A549 (cell line): ENCODE data around the gene LMOD1. TPM values are rescaled to one million over a fixed set of nuclear protein-coding genes. Genes with fewer than 3 reads are reported as not detected.

Source experiments
- ATAC-seq, 2 experiments: fragments of 200-7000 bp in 1 of 2; fragments of >200 bp in 1 of 2; cut with Nextera tagmentation in 1 of 2; cut with Tn5 transposase in 1 of 2; 3 replicates each; pipeline versions ENCODE4 v1.8.0 to v1.9.1; 2018 to 2020; ENCODE audit warnings: mild to moderate bottlenecking in 1 of 2, moderate library complexity in 1 of 2
- CTCF ChIA-PET: fragments of 300-600 bp; sonication (Branson Sonifier 250); formaldehyde crosslinking; extraction: SDS; loops from one replicate; lab custom pipeline; 2021; ENCODE audit warnings: antibody characterized with exemption, inconsistent platforms; lab: Yijun Ruan, JAX
- POLR2A ChIA-PET: fragments of 350-600 bp; formaldehyde crosslinking; extraction: SDS; loops from one replicate; lab custom pipeline; 2021; ENCODE audit warnings: antibody characterized with exemption, inconsistent platforms; lab: Yijun Ruan, JAX
- DNase-seq, 2 experiments: peaks; one replicate each; pipeline versions ENCODE4 v3.0.0 to v3.0.0-alpha.2; 2011 to 2016; ENCODE audit warnings: low read depth in 1 of 2, low spot score in 1 of 2
- FAIRE-seq: peaks from 2 replicates; lab custom pipeline; 2011; peaks lifted over from hg19 to GRCh38; lab: Jason Lieb, UNC
- H3K27ac ChIP-seq, 2 experiments: fragments of >200 bp; sonication (Bioruptor Twin); formaldehyde crosslinking; 3 replicates each; pipeline ENCODE4 v1.5.1; 2016 to 2017
- H3K4me1 ChIP-seq: fragments of >200 bp; sonication (Bioruptor Twin); formaldehyde crosslinking; 3 replicates; pipeline ENCODE4 v1.6.1; 2016
- H3K4me2 ChIP-seq: fragments of >200 bp; sonication (Bioruptor Twin); formaldehyde crosslinking; 3 replicates; pipeline ENCODE4 v1.6.1; 2016
- H3K4me3 ChIP-seq: fragments of >200 bp; sonication (Bioruptor Twin); formaldehyde crosslinking; 3 replicates; pipeline ENCODE4 v1.5.1; 2016
- H3K9me3 ChIP-seq: fragments of >200 bp; sonication (Bioruptor Twin); formaldehyde crosslinking; 3 replicates; pipeline ENCODE4 v1.6.1; 2016
- ATOH8 ChIP-seq: fragments of 250-450 bp; sonication (Bioruptor Pico); IDR thresholded peaks from 2 replicates; pipeline ENCODE4 v1.5.0; 2020; ENCODE audit warnings: low read depth, mild to moderate bottlenecking, moderate library complexity
- BHLHE40 ChIP-seq: IDR thresholded peaks from 2 replicates; pipeline ENCODE4 v1.6.1; 2012; ENCODE audit warnings: low read depth, low read length, inconsistent platforms
- CBX8 ChIP-seq: fragments of 200-600 bp; sonication (generic); IDR thresholded peaks from 2 replicates; pipeline ENCODE4 v1.6.1; 2016
- CEBPB ChIP-seq, 2 experiments: fragments of >200 bp in 1 of 2; sonication (Bioruptor Twin) in 1 of 2; formaldehyde crosslinking in 1 of 2; IDR thresholded peaks; 2 replicates each; pipeline ENCODE4 v1.6.1; 2012 to 2016
- CTCF ChIP-seq: fragments of >200 bp; sonication (Bioruptor Twin); formaldehyde crosslinking; IDR thresholded peaks from 3 replicates; pipeline ENCODE4 v1.5.1; 2016
- E2F6 ChIP-seq: IDR thresholded peaks from 2 replicates; pipeline ENCODE4 v1.6.1; 2012; ENCODE audit warnings: low read depth, borderline replicate concordance
- EHMT2 ChIP-seq: fragments of 200-600 bp; sonication (generic); IDR thresholded peaks from 2 replicates; pipeline ENCODE4 v1.6.1; 2016; ENCODE audit warnings: antibody characterized with exemption, low read depth, mild to moderate bottlenecking, moderate library complexity
- EP300 ChIP-seq, 2 experiments: fragments of >200 bp; sonication (Bioruptor Twin); formaldehyde crosslinking; IDR thresholded peaks; 2 replicates in 1 of 2; 3 replicates in 1 of 2; pipeline ENCODE4 v1.6.1; 2016 to 2017
- FOSL2 ChIP-seq, 2 experiments: fragments of 450-650 bp in 1 of 2; fragments of >200 bp in 1 of 2; sonication (Bioruptor Twin) in 1 of 2; formaldehyde crosslinking; IDR thresholded peaks; 2 replicates each; pipeline versions ENCODE4 v1.5.0 to v1.6.1; 2016 to 2020; ENCODE audit warnings: mild to moderate bottlenecking in 1 of 2, moderate library complexity in 1 of 2
- GATA3 ChIP-seq: IDR thresholded peaks from 2 replicates; pipeline ENCODE4 v1.6.1; 2012; ENCODE audit warnings: borderline replicate concordance
- HDAC2 ChIP-seq: fragments of 200-600 bp; sonication (generic); IDR thresholded peaks from 2 replicates; pipeline ENCODE4 v1.6.1; 2016
- HES2 ChIP-seq: fragments of >200 bp; sonication (Bioruptor Twin); formaldehyde crosslinking; IDR thresholded peaks from 2 replicates; pipeline ENCODE4 v1.6.1; 2016
- HOXA7 ChIP-seq: fragments of 250-450 bp; sonication (Bioruptor Pico); IDR thresholded peaks from 2 replicates; pipeline ENCODE4 v1.5.0; 2020; ENCODE audit warnings: mild to moderate bottlenecking, moderate library complexity
- HOXB13 ChIP-seq: fragments of 250-450 bp; sonication (Bioruptor Pico); IDR thresholded peaks from 2 replicates; pipeline ENCODE4 v1.5.0; 2020; ENCODE audit warnings: low read depth, mild to moderate bottlenecking, moderate library complexity
- JUNB ChIP-seq: fragments of >200 bp; sonication (Bioruptor Twin); formaldehyde crosslinking; IDR thresholded peaks from 2 replicates; pipeline ENCODE4 v1.6.1; 2016
- MAFK ChIP-seq: fragments of 450-650 bp; IDR thresholded peaks from 2 replicates; pipeline ENCODE4 v1.6.1; 2014; ENCODE audit not compliant: partially characterized antibody
- MAX ChIP-seq: IDR thresholded peaks from 2 replicates; pipeline ENCODE4 v1.6.1; 2012
- MYC ChIP-seq: IDR thresholded peaks from 2 replicates; pipeline ENCODE4 v1.6.1; 2012; ENCODE audit warnings: mild to moderate bottlenecking, inconsistent platforms, low read length, improper control_type of control experiment, borderline replicate concordance
- NFE2L2 ChIP-seq: fragments of 150-350 bp; conservative IDR thresholded peaks from 2 replicates; pipeline ENCODE4 v1.6.1; 2014; ENCODE audit warnings: low read length
- NPAS2 ChIP-seq: fragments of 250-450 bp; sonication (Bioruptor Pico); IDR thresholded peaks from 2 replicates; pipeline ENCODE4 v1.8.0; 2022; ENCODE audit warnings: mild to moderate bottlenecking, moderate library complexity, borderline replicate concordance
- PHF8 ChIP-seq: fragments of 200-600 bp; sonication (generic); IDR thresholded peaks from 2 replicates; pipeline ENCODE4 v1.6.1; 2016; ENCODE audit warnings: low read depth, mild to moderate bottlenecking, antibody characterized with exemption, moderate library complexity, borderline replicate concordance
- POLR2A ChIP-seq: IDR thresholded peaks from 2 replicates; pipeline ENCODE4 v1.6.1; 2012; ENCODE audit warnings: mild to moderate bottlenecking, low read length
- RAD21 ChIP-seq, 2 experiments: fragments of >200 bp in 1 of 2; sonication (Bioruptor Twin) in 1 of 2; formaldehyde crosslinking in 1 of 2; IDR thresholded peaks in 1 of 2; conservative IDR thresholded peaks in 1 of 2; 2 replicates in 1 of 2; 3 replicates in 1 of 2; pipeline ENCODE4 v1.6.1; 2012 to 2018; ENCODE audit warnings: inconsistent platforms in 1 of 2
- SMC3 ChIP-seq: fragments of >200 bp; sonication (Bioruptor Twin); formaldehyde crosslinking; IDR thresholded peaks from 3 replicates; pipeline ENCODE4 v1.6.1; 2018; ENCODE audit warnings: inconsistent platforms
- TP53 ChIP-seq: fragments of 250-450 bp; sonication (Bioruptor Pico); IDR thresholded peaks from 2 replicates; pipeline ENCODE4 v1.5.0; 2021; ENCODE audit warnings: mild to moderate bottlenecking, moderate library complexity
- USF2 ChIP-seq: fragments of 450-650 bp; IDR thresholded peaks from 2 replicates; pipeline ENCODE4 v1.6.1; 2014; ENCODE audit warnings: antibody characterized with exemption
- ZFP36 ChIP-seq: fragments of 450-650 bp; IDR thresholded peaks from 2 replicates; pipeline ENCODE4 v1.6.1; 2014; ENCODE audit warnings: borderline replicate concordance; ENCODE audit not compliant: partially characterized antibody
- ZNF302 ChIP-seq: fragments of 250-450 bp; sonication (Bioruptor Pico); IDR thresholded peaks from 2 replicates; pipeline ENCODE4 v1.9.0; 2021; ENCODE audit warnings: inconsistent platforms, mild to moderate bottlenecking, moderate library complexity
- WGBS: methylation state at CpG from one replicate; pipeline ENCODE4 v1.1.6; 2017; ENCODE audit errors: missing lambda C conversion rate; 5-methylcytosine and 5-hydroxymethylcytosine counted together
- polyA plus RNA-seq, 4 experiments: library from polyadenylated mRNA; depleted of rRNA in 3 of 4; stranded (reverse); fragments of >200 nt; fragmentation: RNase III in 1 of 4; extraction: RNeasy Plus Mini Kit Qiagen cat#74134 plus additional on column Dnase treatment in 1 of 4; gene quantifications; 2 replicates in 3 of 4; 3 replicates in 1 of 4; pipeline ENCODE4 v1.2.3, GENCODE V29; 2011 to 2017

LMOD1 gene
- polyA plus RNA-seq, 2 of the 4 experiments (the other 2 are of a cell fraction), result not detected

- Histone ChIP-seq H3K4me2 (peak overlapping the region; percentile 73), H3K27ac (peak overlapping the region; percentile 60 to 73; a peak in 5 of 6 replicates), H3K4me3 (no peak overlapping the region), H3K4me1 (peaks cover 3% of the 10 kb centered on the region; the same call in 1 of the 3 replicates), H3K9me3 (no peaks in the 10 kb centered on the region)
- peak; percentile 97 for FAIRE-seq
- WGBS, result 17% methylated on average over 10 of the region's 10 CpGs
- DNase-seq, result peak; percentile 88 to 94
- no peak for TF ChIP-seq HOXB13 (CRISPR knock-in tag)
- TF ChIP-seq SMC3, result peak; percentile 99
- TF ChIP-seq CTCF, result peak; percentile 98
- no peak for TF ChIP-seq HES2
- TF ChIP-seq MAX, result peak; percentile 33; the same call in 1 of the 2 replicates
- no peak for TF ChIP-seq TP53
- TF ChIP-seq ZFP36, result no peak
- TF ChIP-seq MAFK, result no peak
- no peak for TF ChIP-seq MYC
- TF ChIP-seq FOSL2 (IDR thresholded peaks at IDR 0.05), result no peak
- TF ChIP-seq FOSL2 (CRISPR knock-in tag; IDR thresholded peaks at IDR 0.05), result peak; percentile 76
- no peak for TF ChIP-seq CBX8
- peak in 1 of 2 experiments; percentile 54; a peak in 2 of 4 replicates for TF ChIP-seq CEBPB (IDR thresholded peaks at IDR 0.05)
- TF ChIP-seq RAD21 (conservative IDR thresholded peaks at IDR 0.05 in 1 of 2, IDR thresholded peaks at IDR 0.05 in 1 of 2), result peak; percentile 99
- TF ChIP-seq ZNF302 (CRISPR knock-in tag), result no peak
- TF ChIP-seq E2F6, result no peak
- POLR2A ChIA-PET, result interaction anchor here (0.6 to 1.5 kb wide), 5 partner anchors 14 to 114 kb away, joined by 3 to 16 read pairs (median 9); partner anchors contain the start of genes ELF3 and TIMM17A
- peak; percentile 91 to 96 for ATAC-seq
- CTCF ChIA-PET, result interaction anchor here (0.6 to 17.1 kb wide), 54 partner anchors 16 to 1679 kb away, joined by 3 to 855 read pairs (median 5); partner anchors contain the start of genes ELF3, IPO9, LMOD1 and RNPEP
Observed at GRCh38 chr1:201895913-201896807, 50.2 kb downstream of the LMOD1 start.

- FAIRE-seq (no peak), DNase-seq (no peak), ATAC-seq (peak in 1 of 2 experiments; percentile 4; a peak in 3 of 6 replicates)
- peaks cover 3% of the 10 kb centered on the region; the same call in 1 of the 3 replicates for H3K4me1 ChIP-seq
- H3K27ac ChIP-seq, result no peak overlapping the region
- no peaks in the 10 kb centered on the region for H3K9me3 ChIP-seq
- ChIA-PET CTCF (interaction anchor here (0.6 to 17.1 kb wide), 44 partner anchors 15 to 363 kb away, joined by 3 to 855 read pairs (median 5); partner anchors contain the start of genes ELF3, LMOD1, RNPEP and TIMM17A), POLR2A (interaction anchor here (1.1 to 1.5 kb wide), 4 partner anchors 60 to 115 kb away, joined by 4 to 16 read pairs (median 10); partner anchors contain the start of genes ELF3 and TIMM17A)
- WGBS, result 79% methylated on average over 7 of the region's 7 CpGs
- no peak overlapping the region for H3K4me2 ChIP-seq
- no peak for TF ChIP-seq EHMT2
- no peak for TF ChIP-seq NPAS2 (CRISPR knock-in tag)
- no peak for TF ChIP-seq MAFK
- no peak for TF ChIP-seq HDAC2
- no peak for TF ChIP-seq USF2
- no peak for TF ChIP-seq ATOH8 (CRISPR knock-in tag)
- TF ChIP-seq BHLHE40, result no peak
- no peak for TF ChIP-seq PHF8
- no peak for TF ChIP-seq JUNB
- TF ChIP-seq CBX8, result no peak
- no peak for TF ChIP-seq GATA3
- TF ChIP-seq NFE2L2, result no peak
- TF ChIP-seq EP300 (IDR thresholded peaks at IDR 0.05), result no peak
- TF ChIP-seq POLR2A, result no peak
- no peak for TF ChIP-seq HOXA7 (CRISPR knock-in tag)
- no peak overlapping the region for H3K4me3 ChIP-seq
Observed at GRCh38 chr1:201895120-201895665, 51.2 kb downstream of the LMOD1 start.
